HG03097 (cell line): ENCODE data around the gene NUP54.

Experiments used
- ATAC-seq: cut with Tn5 transposase; IDR thresholded peaks from one replicate; pipeline ENCODE4 v1.9.1; 2021; ENCODE audit not compliant: unreplicated experiment, low FRiP score

The NUP54 gene

DNA sequence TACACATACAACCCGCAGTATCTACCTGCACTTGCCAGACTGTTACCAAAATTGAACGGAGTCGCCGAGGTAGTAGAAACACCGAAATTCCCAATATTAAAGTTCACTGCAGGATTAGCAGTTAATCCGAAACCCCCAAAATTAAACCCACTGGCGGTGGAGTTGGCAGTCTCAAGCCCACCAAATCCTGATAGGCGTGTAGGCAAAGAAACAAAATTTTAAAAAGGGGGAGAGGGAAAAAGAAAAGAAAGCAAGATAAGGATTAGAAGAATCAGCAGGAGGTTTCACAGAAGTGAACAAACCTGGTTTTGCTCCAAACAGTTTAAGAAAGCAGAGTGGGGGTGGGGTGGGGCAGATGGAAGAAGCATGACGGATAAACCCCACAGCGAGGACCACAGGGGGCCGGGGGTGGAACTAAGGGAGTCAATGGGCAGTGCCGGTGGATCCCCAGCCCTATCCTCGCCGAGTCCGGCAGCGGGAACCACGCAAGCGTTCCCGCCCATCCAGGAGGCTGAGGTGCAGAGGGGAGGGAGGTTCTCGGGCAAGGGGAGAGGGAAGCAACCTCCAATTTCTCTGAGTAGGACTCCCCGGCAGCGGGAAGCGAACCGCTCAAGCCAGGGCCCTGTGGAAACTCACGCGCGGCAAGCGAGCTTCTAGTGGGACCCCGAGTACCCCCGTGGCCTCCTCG is 599 bp downstream of the NUP54 start:
- ATAC-seq = peak; percentile 31

DNA sequence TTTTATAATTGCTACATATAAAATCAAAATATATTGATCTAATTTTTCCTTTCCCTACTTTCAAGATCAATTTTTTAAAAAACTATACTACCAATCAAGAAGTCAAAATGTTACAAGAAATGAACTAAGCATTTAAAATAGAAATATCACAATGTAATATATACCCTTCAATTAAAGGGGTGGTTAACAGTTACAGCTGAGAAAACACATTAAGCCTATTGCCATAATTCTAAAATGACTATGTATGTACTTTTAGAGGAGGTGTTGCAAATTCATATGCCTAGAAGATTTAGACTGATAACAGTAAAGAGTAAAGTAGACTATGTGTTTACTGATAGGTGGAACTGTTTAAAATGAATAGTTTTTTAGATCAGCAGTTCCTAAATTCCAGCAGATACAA is 3.7 kb downstream of the NUP54 start:
- ATAC-seq = no peak

DNA sequence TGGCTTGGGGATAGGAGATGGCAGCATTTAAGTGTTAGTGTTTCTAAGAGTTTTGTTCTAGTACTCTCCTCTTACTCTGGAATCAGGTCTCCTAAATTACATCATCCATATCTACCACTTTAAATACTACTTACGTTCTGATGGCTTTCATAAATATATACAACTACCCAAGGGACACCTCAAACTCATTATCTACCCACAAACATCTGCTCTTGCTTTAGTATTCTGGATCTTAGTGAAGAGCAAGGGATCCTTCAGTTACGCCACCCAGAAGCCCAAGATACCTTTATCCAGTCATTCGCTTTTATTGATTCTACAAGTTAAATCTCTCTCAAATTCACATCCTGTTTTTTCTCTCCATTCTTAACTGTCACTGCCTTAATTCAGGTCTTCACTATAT is 7.0 kb downstream of the NUP54 start:
- no peak for ATAC-seq

DNA sequence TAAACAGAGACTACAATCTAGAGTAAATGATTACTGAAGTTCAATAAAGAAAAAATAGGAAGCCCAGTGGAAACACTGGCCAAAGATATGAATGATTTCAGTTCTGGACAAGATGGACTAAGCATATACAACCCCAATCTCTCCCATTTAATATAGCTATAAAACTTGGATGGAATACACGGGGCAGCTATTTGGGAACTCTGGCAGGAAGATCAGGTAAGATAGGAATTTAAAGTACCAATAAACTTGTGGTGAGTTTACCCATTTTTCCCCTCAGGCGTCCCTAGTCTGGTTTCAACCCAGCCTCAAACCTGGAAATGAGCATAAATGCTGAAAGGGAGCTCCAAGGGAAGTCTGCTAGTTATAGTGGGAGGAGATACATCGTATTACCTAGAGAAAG is 20.4 kb downstream of the NUP54 start:
- no peak for ATAC-seq

DNA sequence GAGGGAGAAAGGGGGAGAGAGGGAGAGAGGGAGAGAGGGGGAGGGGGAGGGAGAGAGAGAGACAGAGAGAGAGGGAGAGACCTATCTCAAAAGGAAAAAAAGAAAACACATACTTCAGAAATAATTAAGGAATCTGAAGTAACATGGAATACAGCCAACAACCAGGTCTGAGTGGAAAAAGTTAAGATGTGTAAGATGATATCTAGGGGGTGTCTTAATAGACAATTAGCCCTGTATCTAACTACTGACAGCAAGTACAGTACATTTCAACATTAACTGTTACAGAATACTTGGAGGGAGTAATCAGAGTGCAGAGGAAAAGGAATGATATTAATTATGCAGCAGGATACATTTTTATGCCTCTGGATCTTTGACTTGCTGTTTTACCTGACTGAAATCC is 22.4 kb downstream of the NUP54 start:
- ATAC-seq = no peak

DNA sequence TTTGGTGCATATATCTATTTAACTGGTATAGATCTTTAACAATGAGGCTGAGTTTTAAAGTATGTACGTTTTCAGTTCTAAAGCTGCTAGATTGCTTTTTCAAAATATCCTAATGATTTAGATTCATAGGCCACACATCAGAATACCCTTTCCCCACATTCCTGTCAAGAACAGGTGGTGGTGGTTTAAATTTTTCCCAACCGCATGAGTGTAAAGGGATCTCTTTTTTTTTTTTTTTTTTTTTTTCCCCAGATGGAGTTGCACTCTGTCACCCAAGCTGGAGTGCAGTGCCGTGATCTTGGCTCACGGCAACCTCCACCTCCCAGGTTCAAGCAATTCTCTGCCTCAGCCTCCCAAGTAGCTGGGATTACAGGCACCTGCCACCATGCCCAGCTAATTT is 28.0 kb downstream of the NUP54 start:
- ATAC-seq = no peak

DNA sequence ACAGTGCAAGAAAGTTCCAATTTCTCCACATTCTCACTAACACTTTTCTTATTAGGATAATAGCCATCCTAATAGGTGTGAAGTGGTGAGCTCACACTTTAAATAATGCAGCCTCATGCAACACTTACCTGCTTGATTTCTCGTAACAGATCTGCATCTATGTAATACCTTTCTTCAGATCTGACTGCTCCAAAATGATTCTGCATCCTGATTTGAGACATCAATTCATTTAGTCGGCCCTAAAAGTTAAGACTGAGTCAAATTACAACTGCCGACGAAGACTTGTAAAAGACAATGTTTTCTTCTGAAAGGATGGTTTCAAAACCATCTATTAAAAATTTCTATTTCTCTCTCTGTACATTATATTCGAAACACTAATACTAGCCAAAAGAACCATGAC is 30.7 kb downstream of the NUP54 start:
- no peak for ATAC-seq

DNA sequence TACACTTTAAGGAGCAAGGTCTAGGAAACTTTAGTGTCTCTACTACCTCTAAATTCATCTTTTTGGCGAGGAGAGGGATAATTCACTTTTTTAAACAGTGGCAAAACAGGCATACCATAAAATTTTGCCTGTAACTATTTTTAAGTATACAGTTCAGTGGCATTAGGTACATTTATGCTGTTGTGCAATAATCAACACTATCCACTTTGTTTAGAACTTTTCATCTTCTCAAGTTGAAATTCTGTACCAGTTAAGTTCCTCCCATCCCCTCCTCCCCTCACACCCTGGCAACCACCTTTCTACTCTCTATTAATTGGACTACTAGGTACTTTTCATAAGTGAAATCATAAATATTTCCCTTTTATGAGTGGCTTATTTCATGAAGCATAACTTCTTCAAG is 31.4 kb downstream of the NUP54 start:
- ATAC-seq = no peak

DNA sequence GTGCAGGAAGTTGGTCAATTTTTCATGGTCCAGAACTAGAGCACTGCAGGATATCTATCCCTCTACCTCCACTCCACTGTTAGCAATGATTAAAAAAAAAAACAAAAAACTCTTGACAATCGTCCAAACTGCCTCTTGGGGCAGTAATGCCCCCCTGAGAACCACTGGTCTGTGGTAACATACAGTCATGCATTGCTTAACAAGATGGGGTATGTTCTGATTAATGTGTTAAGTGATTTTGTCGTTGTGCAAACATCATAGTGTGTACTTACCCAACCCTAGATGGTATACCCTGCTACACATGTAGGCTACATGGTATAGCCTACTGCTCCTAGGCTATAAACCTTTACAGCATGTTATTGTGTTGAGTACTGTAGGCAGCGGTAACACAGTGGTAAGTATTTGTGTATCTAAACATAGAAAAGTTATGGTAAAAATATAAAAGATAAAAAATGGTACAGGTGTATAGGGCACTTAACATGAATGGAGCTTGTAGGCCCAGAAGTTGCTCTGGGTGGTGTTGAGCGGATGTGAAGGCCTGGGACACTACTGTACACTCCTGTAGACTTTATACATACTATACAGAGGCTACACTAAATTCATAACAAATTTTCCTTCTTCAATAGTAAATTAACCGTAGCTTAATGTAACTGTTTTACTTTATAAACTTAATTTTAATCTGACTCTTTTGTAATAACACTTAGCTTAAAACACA is 39.6 kb downstream of the NUP54 start:
- ATAC-seq = no peak

DNA sequence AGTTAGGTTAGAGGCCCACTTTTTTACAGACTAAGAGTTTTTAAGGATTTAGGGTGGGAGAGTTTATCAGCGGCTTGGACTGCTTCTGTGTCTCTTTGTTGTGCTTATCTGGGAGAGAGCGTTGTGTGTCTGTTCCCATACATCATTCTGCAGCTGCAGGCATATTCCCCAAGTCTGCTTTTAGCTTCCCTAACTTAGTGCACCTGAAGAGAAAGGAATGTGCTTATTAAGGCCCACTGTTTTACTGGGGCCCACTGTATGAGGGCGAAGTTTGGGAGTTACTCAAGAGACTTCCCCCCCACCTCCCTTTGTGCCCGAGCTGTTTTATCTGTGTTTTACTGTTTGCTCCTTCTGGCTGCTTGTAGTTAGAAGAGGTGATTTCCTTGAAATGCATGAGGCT is 41.8 kb downstream of the NUP54 start:
- no peak for ATAC-seq

DNA sequence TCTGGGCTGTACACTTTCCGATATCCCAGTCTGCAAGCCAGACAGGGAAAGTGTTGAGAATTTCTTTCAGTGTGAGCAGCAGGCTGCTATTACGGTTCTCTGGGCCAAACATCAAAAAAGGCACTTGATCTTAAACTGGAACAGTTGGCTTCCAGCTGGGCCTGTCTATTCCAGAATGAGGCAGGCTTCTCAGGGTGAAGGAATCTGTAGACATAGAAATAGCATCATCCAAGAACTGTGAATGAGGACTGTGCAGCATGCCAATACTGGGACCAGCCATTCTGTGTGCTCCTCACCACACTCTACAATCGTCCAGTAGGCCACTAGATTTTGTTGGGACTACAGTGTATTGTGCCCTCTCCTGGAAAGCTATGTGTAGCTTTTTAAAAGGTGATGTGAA is 42.5 kb downstream of the NUP54 start:
- ATAC-seq = no peak

DNA sequence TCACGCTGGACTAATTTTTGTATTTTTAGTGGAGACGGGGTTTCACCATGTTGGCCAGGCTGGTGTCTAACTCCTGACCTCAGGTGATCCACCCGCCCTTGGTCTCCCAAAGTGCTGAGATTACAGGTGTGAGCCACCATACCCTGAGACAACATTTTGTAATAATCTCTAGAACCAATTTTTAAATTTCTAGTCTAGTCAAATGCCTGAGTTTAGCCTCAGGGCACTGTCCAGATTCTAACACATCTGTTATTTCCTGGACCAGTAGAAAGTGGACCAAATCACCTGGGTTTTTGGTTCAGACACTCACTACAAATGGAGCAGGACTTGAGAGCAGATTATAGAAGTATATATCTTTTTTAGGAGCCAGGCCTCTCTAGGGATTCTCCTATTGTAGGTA is 52.1 kb downstream of the NUP54 start:
- no peak for ATAC-seq

DNA sequence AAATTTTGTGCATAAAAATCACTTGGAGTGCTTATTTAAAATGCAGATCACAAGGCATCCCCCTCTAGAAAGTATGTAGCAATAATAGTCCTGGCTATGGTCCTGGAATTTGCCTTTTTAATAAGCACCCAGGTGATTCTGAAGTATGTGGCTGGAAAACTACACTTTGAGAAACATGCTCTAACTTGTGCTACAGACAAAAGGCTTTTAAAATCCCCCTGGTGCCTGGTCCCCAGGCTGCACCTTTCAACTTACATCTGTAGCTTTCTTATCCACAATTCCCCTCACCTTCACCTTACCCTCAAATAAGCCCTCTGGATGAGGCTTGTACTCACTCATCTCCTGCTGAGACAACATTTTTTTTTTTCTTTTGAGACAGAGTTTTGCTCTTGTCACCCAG is 52.6 kb downstream of the NUP54 start:
- ATAC-seq = no peak

DNA sequence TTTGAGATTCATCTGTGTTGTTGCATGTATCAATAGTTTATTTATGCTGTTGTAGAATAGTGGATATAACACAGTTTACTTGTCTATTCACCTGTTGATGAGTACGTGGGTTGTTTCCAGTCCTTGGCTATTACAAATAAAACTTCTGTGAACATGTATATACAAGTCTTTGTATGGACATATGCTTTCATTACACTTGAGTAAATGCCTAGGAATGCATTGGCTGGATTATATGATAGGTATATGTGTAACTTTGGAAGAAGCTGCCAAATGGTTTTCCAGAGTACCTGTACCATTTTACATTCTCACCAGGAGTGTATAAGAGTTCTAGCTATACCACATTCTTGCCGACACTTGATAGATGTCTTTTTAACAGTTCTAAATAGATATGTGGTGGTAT is 57.1 kb downstream of the NUP54 start:
- ATAC-seq = no peak

DNA sequence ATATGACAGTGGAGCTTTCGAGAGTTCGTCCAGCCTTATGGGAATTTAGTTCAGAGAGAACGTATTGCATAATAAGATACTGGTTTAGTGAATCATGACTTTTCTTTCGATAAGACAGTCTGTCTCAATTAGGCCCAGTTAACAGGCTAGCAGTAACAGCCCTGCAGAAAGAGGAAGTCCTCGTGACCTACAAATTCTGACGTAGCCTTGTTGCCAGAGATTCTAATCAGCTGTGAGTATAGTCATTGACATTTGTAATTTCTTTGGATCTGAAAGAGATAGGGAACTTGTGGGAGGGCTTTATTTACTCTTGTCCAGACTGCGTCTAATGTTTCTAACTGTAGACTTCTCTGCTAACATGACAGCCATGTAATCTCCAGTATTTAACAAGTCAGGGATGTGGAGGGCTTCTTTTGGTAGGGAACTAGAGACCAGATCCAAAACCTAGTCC is 57.9 kb downstream of the NUP54 start:
- ATAC-seq = no peak

DNA sequence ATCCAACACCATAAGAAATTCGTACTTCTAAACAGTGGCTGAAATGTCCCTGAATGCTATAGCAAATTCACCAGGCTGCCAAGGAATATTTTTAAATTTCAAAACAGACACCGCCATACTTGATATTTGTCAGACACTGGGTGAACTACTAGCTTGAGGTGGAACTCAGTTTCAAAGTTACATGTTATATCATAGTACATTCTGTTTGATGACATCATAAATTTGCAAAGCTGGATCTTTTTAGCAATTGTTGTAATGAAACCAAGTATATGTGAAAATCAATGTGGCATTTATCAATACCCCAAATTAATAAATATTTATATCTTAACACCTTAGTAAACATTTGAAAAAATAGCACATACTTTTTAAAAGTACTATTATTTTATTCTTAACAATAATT is 59.5 kb downstream of the NUP54 start:
- no peak for ATAC-seq

DNA sequence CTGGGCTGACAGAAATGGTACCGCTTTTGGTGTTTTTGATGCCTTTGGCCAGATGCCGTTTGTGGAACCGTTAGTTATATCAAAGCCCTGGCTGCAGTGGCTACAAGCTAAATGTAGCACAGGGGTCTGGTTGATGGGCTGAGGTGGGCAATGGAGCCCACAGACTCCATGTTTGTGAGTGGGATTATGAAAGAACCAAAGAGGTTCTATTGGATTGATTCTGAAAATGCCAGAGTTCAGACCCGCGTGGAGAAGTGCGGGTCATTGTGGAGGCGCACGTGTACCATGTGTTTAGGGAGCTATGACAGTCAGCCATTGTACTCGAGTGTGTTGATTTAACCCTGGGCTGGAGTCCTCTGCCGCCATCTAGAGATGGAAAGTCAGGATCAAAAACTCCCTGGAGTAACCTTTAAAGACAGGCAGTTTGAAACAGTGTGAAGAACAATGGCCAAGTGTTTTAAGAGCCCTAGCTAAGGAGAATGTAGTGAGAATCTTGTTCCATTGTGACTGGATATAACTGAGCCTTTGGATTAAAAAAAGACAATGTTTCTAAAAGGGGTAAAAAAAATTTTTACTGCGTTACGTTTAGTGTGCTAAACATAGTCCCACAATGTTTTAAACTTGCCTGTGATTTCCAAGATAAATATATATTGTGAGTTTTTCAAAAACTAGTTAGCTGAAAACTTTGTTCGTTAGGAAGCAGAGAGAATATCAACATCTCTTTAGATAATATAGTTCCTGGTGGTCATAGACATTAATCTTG is 61.0 kb downstream of the NUP54 start:
- ATAC-seq = no peak

DNA sequence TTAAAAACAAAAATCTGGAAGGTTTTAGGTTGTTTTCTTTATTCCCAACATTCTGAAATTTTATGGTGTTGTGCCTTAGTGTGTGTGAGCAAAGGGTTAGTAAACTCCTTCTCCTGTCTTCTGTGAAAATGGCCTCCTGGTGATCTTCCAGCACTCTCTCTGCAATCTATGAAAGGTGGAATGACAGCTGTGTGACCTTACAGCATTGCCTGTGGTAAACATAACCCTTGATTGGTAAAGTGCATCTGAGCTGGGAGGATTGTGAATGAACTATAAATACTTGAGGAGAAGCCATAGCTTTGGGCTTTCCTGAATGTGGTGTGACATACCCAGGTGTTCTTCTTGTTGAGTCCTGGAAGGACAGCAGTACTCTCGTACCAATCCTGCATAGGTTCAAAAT is 63.7 kb downstream of the NUP54 start:
- ATAC-seq = no peak

DNA sequence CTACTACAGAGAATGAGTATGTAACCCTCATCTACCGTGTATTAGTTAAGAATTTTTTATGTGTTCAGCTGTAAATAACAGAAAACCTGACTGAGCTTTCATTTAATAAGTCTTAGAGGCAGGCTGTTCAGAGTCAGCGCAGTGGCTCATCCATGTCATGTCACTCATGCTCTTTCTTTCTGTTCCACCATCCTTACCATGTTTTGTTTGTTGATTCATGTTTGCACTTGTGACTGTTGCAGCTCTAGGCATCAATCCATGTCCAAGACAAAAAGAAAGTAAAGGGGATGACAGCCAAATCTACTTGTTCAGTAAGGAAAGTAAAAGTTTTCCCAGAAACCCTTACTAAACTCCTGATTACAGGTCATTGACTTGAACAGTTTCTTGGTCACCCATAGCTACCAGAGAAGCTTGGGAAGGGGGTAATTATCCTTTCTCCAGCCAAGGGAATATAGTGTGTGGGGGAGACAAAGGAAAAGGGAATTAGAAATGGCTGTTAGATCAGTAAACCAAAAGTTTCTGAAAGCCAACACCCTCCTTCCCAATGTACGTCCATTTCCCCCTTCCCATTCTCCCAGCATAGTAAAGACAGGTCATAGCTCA is 64.7 kb downstream of the NUP54 start:
- no peak for ATAC-seq

DNA sequence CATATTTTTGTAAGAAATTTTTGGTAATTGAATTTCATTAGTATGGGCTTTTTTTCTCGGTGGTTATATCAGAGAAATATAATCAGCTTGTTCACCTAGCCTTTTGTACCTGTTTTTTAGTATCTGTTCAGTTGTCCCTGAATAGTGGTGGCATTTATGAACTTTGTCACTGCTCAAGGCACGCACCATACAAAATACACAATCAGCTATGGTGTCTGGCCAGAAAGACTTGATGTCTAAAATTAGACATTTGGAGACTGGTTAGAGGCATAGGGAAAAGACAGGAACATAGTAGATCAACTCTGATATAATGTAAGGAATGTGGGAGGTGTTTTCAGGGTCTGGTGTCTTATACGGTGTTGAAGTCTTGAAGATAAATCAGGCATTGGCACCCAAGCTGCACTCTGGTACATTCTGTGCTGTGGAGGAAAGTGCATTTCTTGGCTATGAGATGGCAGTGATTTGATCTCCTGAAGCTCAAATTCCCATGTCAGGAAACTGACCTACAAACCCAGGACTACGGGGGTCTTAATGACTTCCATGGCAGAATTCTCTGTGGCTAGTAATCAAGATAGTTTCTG is 70.1 kb downstream of the NUP54 start:
- no peak for ATAC-seq

DNA sequence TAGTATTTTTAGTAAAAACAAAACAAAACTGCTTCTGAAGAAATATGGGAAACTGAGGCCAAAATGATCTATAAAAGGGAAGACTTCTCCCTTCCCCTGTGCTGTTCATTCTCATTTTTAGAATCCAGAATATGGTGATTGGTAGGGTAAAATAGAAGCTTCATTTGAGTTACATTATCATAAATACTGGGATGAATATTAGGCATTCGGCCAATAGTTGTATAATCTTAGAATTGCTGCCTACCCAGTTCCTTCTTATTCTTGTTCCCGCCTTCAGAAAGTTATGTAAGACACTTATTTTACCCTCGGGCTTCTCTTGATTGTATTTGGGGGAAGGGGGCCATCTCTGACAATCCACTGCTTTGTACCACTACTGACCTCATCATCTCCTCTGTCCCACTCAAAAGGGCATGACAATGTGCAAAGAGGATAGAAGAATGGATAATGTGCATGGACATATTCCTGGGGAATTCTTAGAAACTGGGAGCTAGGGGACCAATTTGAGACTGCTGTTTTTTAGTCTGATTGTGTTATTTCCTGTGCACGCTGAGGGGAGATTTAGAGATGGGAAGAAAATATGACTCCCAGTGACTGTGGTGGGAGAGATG is 73.1 kb downstream of the NUP54 start:
- ATAC-seq = no peak
